GM12864 (cell line): ENCODE data around the gene ARHGEF3.

Experiments
- DNase-seq: peaks from one replicate; pipeline ENCODE4 v3.0.0-alpha.2; 2011; ENCODE audit warnings: low read depth
- H3K4me3 ChIP-seq: 2 replicates; pipeline ENCODE4 v1.5.1; 2011; ENCODE audit warnings: mild to moderate bottlenecking, low read depth, low read length, control low read depth
- CTCF ChIP-seq: IDR thresholded peaks from 2 replicates; pipeline ENCODE4 v1.5.1; 2011; ENCODE audit warnings: low read depth, mild to moderate bottlenecking, moderate library complexity, low read length, control low read depth, inconsistent platforms; ENCODE audit errors: missing control alignments

The ARHGEF3 gene

GRCh38 chr3:56748663-56749231 is 53.0 kb downstream of the ARHGEF3 start:
- TF ChIP-seq CTCF: no peak
- no peak for DNase-seq
- no peak overlapping the region for H3K4me3 ChIP-seq

GRCh38 chr3:56747150-56747549 is 54.6 kb downstream of the ARHGEF3 start:
- no peak for TF ChIP-seq CTCF
- H3K4me3 ChIP-seq: no peak overlapping the region
- no peak for DNase-seq

- no peak overlapping the region for H3K4me3 ChIP-seq
- TF ChIP-seq CTCF: no peak
- no peak for DNase-seq
These were observed 57.7 kb downstream of the ARHGEF3 start for GRCh38 chr3:56744016-56744415.

- no peak for TF ChIP-seq CTCF
- no peak for DNase-seq
- H3K4me3 ChIP-seq: no peak overlapping the region
These were observed 58.9 kb downstream of the ARHGEF3 start for GRCh38 chr3:56742887-56743286.

- no peak for TF ChIP-seq CTCF
- DNase-seq: no peak
- no peak overlapping the region for H3K4me3 ChIP-seq
These were observed 62.7 kb downstream of the ARHGEF3 start for GRCh38 chr3:56739036-56739435.

GRCh38 chr3:56737006-56737405 is 64.7 kb downstream of the ARHGEF3 start:
- no peak for TF ChIP-seq CTCF
- no peak for DNase-seq
- H3K4me3 ChIP-seq: no peak overlapping the region

- TF ChIP-seq CTCF: no peak
- H3K4me3 ChIP-seq: no peak overlapping the region
- DNase-seq: no peak
These were observed 69.6 kb downstream of the ARHGEF3 start for GRCh38 chr3:56732109-56732508.
